Measurements from ENCODE around the gene AMBRA1.
"Not testable (repeated sequence)": the region's sequence is repeated elsewhere in the genome, so short reads cannot be mapped to it uniquely, and the experiment has no call there.

AMBRA1 gene

DNA sequence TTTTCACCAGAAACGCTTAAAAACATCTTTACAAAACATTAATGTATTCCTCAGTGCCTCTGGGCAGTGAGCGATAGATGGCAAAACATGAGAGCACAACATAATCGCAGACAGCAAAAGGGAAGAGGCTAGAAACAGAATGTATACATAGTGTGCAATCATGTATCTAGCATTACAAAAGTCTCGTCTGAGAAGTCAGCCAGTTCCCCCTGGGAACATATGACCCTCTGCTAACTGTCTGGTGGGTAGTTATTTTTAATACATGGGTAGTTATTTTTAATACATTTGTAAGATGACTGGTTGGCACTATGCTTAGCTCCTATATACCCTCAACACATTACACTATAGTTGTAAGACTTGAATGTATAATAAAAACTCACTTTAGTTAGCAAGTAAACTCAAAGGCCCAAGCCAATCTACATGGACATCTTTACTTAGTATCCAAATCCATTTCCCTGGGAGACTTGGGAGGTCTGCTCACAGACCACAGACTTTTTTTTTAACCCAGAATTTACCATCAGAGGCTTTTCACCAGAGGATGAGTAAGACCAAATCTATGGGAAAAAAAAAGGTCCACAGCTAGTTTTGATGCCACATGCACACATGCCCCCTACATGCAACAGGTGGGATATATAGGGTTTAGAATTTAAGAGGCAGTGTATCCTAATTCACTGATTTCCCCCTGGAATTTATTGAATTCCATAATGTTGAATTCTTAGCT is 71.7 kb downstream of the AMBRA1 start:
- DNase-seq (ENCODE audit: low spot score) (no peak), ATAC-seq (ENCODE audit: low read depth) (no peak)
- H3K27ac ChIP-seq (ENCODE audit: poor library complexity, severe bottlenecking): no peak overlapping the region
- H3K36me3 ChIP-seq (ENCODE audit: low read depth): no peaks in the 10 kb centered on the region
- peaks cover 2% of the 10 kb centered on the region for H3K9me3 ChIP-seq (ENCODE audit: severe bottlenecking)
- no peaks in the 10 kb centered on the region for H3K27me3 ChIP-seq (ENCODE audit: insufficient read depth, poor library complexity, severe bottlenecking)
- no peak overlapping the region for H3K4me3 ChIP-seq (ENCODE audit: severe bottlenecking)
- peaks cover 7% of the 10 kb centered on the region for H3K4me1 ChIP-seq (ENCODE audit: insufficient read depth, poor library complexity, severe bottlenecking)
- TF ChIP-seq, protein P1, sequence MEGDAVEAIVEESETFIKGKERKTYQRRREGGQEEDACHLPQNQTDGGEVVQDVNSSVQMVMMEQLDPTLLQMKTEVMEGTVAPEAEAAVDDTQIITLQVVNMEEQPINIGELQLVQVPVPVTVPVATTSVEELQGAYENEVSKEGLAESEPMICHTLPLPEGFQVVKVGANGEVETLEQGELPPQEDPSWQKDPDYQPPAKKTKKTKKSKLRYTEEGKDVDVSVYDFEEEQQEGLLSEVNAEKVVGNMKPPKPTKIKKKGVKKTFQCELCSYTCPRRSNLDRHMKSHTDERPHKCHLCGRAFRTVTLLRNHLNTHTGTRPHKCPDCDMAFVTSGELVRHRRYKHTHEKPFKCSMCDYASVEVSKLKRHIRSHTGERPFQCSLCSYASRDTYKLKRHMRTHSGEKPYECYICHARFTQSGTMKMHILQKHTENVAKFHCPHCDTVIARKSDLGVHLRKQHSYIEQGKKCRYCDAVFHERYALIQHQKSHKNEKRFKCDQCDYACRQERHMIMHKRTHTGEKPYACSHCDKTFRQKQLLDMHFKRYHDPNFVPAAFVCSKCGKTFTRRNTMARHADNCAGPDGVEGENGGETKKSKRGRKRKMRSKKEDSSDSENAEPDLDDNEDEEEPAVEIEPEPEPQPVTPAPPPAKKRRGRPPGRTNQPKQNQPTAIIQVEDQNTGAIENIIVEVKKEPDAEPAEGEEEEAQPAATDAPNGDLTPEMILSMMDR (IDR thresholded peaks at IDR 0.05; ENCODE audit: poor library complexity, severe bottlenecking): peak; percentile 30

DNA sequence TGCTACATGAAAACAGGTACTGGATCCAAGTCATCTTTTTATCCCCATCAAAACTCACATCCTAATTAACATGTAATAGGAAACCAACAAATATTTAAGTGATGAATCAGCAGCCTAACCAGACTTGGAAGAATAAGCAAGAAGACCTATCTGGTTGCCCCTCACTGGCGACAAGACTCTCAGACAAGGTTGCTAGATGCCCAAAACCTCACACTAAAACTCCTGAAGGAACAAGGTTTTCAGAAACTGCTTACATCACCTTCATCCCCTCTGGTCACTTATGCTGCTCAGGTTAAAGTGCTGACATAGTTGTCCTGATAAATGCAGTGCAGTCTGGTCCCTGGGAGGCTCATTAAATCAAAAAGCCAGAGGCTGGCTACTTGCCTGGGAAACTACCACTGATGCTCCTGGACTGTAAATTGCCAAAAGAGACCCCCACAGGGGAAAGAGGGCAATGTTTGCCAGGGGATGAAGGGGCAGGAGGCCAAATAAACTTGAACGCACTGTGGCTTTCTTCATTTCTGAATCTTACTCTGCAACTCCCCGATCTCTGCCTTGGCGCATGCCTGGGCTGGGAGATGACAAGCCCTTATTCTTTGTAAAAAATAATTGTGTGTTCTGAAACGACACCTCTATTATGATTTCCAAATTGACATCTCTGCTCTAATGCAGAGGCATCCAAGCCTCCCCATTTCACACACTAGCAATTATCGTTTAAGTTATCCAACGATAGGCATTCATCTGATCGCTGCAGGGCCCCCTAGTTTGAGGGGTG is 72.7 kb downstream of the AMBRA1 start:
- peak overlapping the region; percentile 16 for H3K27ac ChIP-seq (ENCODE audit: poor library complexity, severe bottlenecking)
- no peak overlapping the region for H3K4me3 ChIP-seq (ENCODE audit: severe bottlenecking)
- H3K27me3 ChIP-seq (ENCODE audit: insufficient read depth, poor library complexity, severe bottlenecking): no peaks in the 10 kb centered on the region
- DNase-seq (ENCODE audit: low spot score) (no peak), ATAC-seq (ENCODE audit: low read depth) (peak; percentile 74)
- TF ChIP-seq, protein P1 (IDR thresholded peaks at IDR 0.05; ENCODE audit: poor library complexity, severe bottlenecking): no peak
- peaks cover 7% of the 10 kb centered on the region for H3K4me1 ChIP-seq (ENCODE audit: insufficient read depth, poor library complexity, severe bottlenecking)
- H3K9me3 ChIP-seq (ENCODE audit: severe bottlenecking): peaks cover 2% of the 10 kb centered on the region
- H3K36me3 ChIP-seq (ENCODE audit: low read depth): no peaks in the 10 kb centered on the region

DNA sequence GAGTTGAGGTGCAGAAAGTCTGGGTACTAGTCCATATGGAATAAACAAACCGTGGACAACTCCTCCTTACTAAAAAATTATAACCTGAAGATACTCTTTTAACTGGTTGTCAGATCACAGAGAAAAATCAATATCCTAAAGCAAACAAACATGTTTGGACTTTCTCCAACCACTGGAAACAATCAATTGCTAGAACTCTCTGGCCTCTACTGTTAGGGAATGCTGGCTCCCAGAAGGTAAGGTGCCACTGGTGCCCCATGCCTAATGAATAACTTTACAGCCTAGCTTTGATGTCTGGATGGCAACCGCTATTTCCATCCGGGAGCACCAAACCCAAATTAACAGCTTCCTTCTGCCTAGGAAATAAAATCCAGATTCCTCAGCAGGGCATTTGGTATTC is 74.5 kb downstream of the AMBRA1 start:
- no peak overlapping the region for H3K4me3 ChIP-seq (ENCODE audit: severe bottlenecking)
- TF ChIP-seq, protein P1 (IDR thresholded peaks at IDR 0.05; ENCODE audit: poor library complexity, severe bottlenecking): no peak
- H3K9me3 ChIP-seq (ENCODE audit: severe bottlenecking): peaks cover 2% of the 10 kb centered on the region
- DNase-seq (ENCODE audit: low spot score): no peak
- no peaks in the 10 kb centered on the region for H3K36me3 ChIP-seq (ENCODE audit: low read depth)
- peaks cover 7% of the 10 kb centered on the region for H3K4me1 ChIP-seq (ENCODE audit: insufficient read depth, poor library complexity, severe bottlenecking)
- no peaks in the 10 kb centered on the region for H3K27me3 ChIP-seq (ENCODE audit: insufficient read depth, poor library complexity, severe bottlenecking)
- H3K27ac ChIP-seq (ENCODE audit: poor library complexity, severe bottlenecking): no peak overlapping the region
- no peak for ATAC-seq (ENCODE audit: low read depth)

DNA sequence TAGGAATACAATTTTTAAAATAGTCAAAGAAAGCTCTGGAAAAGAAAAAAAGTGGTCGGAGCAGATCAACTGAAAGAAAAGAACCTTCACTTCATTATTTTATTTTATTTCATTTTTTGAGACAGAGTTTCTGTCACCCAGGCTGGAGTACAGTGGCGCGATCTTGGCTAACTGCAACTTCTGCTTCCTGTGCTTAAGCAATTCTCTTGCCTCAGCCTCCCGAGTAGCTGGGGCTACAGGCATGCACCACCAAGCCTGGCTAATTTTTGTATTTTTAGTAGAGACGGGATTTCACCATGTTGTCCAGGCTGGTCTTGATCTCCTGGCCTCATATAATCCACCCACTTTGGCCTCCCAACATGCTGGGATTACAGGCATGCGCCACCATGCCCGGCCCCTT is 74.9 kb downstream of the AMBRA1 start:
- peaks cover 11% of the 10 kb centered on the region for H3K4me1 ChIP-seq (ENCODE audit: insufficient read depth, poor library complexity, severe bottlenecking)
- H3K27me3 ChIP-seq (ENCODE audit: insufficient read depth, poor library complexity, severe bottlenecking); ATAC-seq (ENCODE audit: low read depth); H3K36me3 ChIP-seq (ENCODE audit: low read depth); H3K27ac ChIP-seq (ENCODE audit: poor library complexity, severe bottlenecking); H3K4me3 ChIP-seq (ENCODE audit: severe bottlenecking); DNase-seq (ENCODE audit: low spot score); H3K9me3 ChIP-seq (ENCODE audit: severe bottlenecking): not testable (repeated sequence)

DNA sequence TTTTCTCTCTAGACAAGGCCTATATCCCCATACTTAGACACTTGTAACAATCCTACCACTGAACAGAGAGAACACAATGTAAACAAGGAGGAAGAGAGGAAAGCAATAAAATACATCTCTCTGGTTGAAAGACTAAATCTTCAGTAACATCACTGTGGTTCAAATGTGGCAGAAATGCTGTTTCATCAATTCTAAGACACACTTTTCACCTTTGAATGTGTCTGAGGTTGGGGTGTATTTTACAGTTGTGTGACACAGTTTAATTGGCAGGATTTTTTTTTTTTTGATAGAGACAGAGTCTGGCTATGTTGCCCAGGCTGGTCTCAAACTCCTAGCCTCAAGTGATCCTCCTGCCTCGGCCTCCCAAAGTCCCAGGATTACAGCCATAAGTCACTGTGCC is 79.5 kb downstream of the AMBRA1 start:
- Histone ChIP-seq H3K9me3 (ENCODE audit: severe bottlenecking) (peaks cover 2% of the 10 kb centered on the region), H3K27ac (ENCODE audit: poor library complexity, severe bottlenecking) (peak overlapping the region; percentile 18), H3K27me3 (ENCODE audit: insufficient read depth, poor library complexity, severe bottlenecking) (no peaks in the 10 kb centered on the region), H3K4me1 (ENCODE audit: insufficient read depth, poor library complexity, severe bottlenecking) (peaks cover 4% of the 10 kb centered on the region), H3K36me3 (ENCODE audit: low read depth) (no peaks in the 10 kb centered on the region), H3K4me3 (ENCODE audit: severe bottlenecking) (no peak overlapping the region)
- TF ChIP-seq, protein P1 (IDR thresholded peaks at IDR 0.05; ENCODE audit: poor library complexity, severe bottlenecking): no peak
- ATAC-seq (ENCODE audit: low read depth) (no peak), DNase-seq (ENCODE audit: low spot score) (no peak)
